HepG2 (cell line): ENCODE measurements around the gene FXYD6. TPM values are rescaled to one million over a fixed set of nuclear protein-coding genes. Genes with fewer than 3 reads are reported as not detected.

Experiments
- ATAC-seq: fragments of 200-7000 bp; cut with Tn5 transposase; 3 replicates; pipeline ENCODE4 v1.9.1; 2020; ENCODE audit warnings: mild to moderate bottlenecking, moderate library complexity
- BruUV-seq: library from RNA; stranded (reverse); fragments of 400-500 nt; replicated peaks from 2 replicates; lab custom pipeline; 2021; lab: Mats Ljungman, UMichigan
- CTCF ChIA-PET: fragments of 300-600 bp; formaldehyde crosslinking; extraction: SDS; loops from one replicate; lab custom pipeline; 2021; ENCODE audit warnings: low total read pairs, inconsistent platforms, low intra/inter-chr PET ratio; lab: Yijun Ruan, JAX
- POLR2A ChIA-PET: fragments of 350-600 bp; sonication (Branson Sonifier 250); formaldehyde crosslinking; loops from one replicate; lab custom pipeline; 2020; ENCODE audit warnings: antibody characterized with exemption, inconsistent platforms; lab: Yijun Ruan, JAX
- DNase-seq: peaks from one replicate; pipeline ENCODE4 v3.0.0-alpha.2; 2015; ENCODE audit warnings: low spot score
- FAIRE-seq: peaks from 3 replicates; lab custom pipeline; 2011; peaks lifted over from hg19 to GRCh38; lab: Jason Lieb, UNC
- H2AFZ ChIP-seq: one replicate; pipeline ENCODE4 v1.6.1; 2011; ENCODE audit warnings: low read length, inconsistent platforms
- H3K27ac ChIP-seq: fragments of 300-600 bp; 3 replicates; pipeline ENCODE4 v1.8.0; 2011; ENCODE audit warnings: mixed run types, mild to moderate bottlenecking, mixed read lengths, low read length, inconsistent platforms; ENCODE audit not compliant: insufficient read depth; ENCODE audit errors: extremely low read length
- H3K27me3 ChIP-seq, 2 experiments: fragments of 200-600 bp in 1 of 2; 2 replicates in 1 of 2; 3 replicates in 1 of 2; pipeline versions ENCODE4 v1.6.0 to v1.8.0; 2011; ENCODE audit warnings: low read length in 2 of 2, mild to moderate bottlenecking in 2 of 2, moderate library complexity in 2 of 2, inconsistent platforms in 1 of 2; ENCODE audit not compliant: insufficient read depth in 2 of 2, control insufficient read depth in 1 of 2
- H3K36me3 ChIP-seq, 2 experiments: fragments of 200-600 bp in 1 of 2; replicated peaks in 1 of 2; 2 replicates in 1 of 2; 3 replicates in 1 of 2; pipeline versions ENCODE4 v1.5.1 to v1.8.0; 2011; ENCODE audit warnings: low read length in 2 of 2, inconsistent platforms in 1 of 2; ENCODE audit not compliant: insufficient read depth in 2 of 2, control insufficient read depth in 1 of 2
- H3K4me1 ChIP-seq: 2 replicates; pipeline ENCODE4 v1.5.1; 2012; ENCODE audit warnings: low read length, inconsistent platforms; ENCODE audit not compliant: insufficient read depth
- H3K4me2 ChIP-seq: 2 replicates; pipeline ENCODE4 v1.6.0; 2011; ENCODE audit warnings: low read depth, low read length, inconsistent platforms
- H3K4me3 ChIP-seq, 3 experiments: fragments of 200-600 bp in 1 of 3; sonication (generic), shearing (Covaris generic) in 1 of 3; replicated peaks in 1 of 3; 2 replicates each; pipeline ENCODE4 v1.5.1; 2011 to 2016; ENCODE audit warnings: low read length in 3 of 3, inconsistent platforms in 2 of 3, low read depth in 2 of 3, mild to moderate bottlenecking in 2 of 3, control low read depth in 1 of 3, mixed read lengths in 1 of 3; ENCODE audit not compliant: insufficient read depth in 1 of 3
- H3K79me2 ChIP-seq: one replicate; pipeline ENCODE4 v1.6.1; 2011; ENCODE audit warnings: low read length, inconsistent platforms; ENCODE audit not compliant: insufficient read depth
- H3K9ac ChIP-seq: 2 replicates; pipeline ENCODE4 v1.6.0; 2011; ENCODE audit warnings: mild to moderate bottlenecking, low read depth, low read length, inconsistent platforms; ENCODE audit not compliant: insufficient read depth
- H3K9me3 ChIP-seq: 2 replicates; pipeline ENCODE4 v1.5.1; 2012; ENCODE audit warnings: mild to moderate bottlenecking, low read length
- H4K20me1 ChIP-seq: 2 replicates; pipeline ENCODE4 v1.6.0; 2011; ENCODE audit warnings: inconsistent platforms, mild to moderate bottlenecking, low read length, moderate library complexity; ENCODE audit not compliant: insufficient read depth
- ATF3 ChIP-seq: sonication (generic); formaldehyde crosslinking; IDR thresholded peaks from 2 replicates; pipeline ENCODE4 v1.4.0; 2020; ENCODE audit warnings: missing genetic modification reagents
- CBFB ChIP-seq: sonication (generic); formaldehyde crosslinking; IDR thresholded peaks from 2 replicates; pipeline ENCODE4 v1.4.0; 2020; ENCODE audit warnings: missing genetic modification reagents
- EP300 ChIP-seq, 3 experiments: sonication (generic) in 1 of 3; formaldehyde crosslinking in 1 of 3; IDR thresholded peaks; 2 replicates each; pipeline versions ENCODE4 v1.5.1 to v1.6.1; 2011 to 2020; ENCODE audit warnings: low read depth in 2 of 3, low read length in 2 of 3, borderline replicate concordance in 1 of 3, improper control_type of control experiment in 1 of 3, mild to moderate bottlenecking in 1 of 3, missing genetic modification reagents in 1 of 3, moderate library complexity in 1 of 3
- FOSL1 ChIP-seq: sonication (generic); formaldehyde crosslinking; IDR thresholded peaks from 2 replicates; pipeline ENCODE4 v1.9.0; 2021; ENCODE audit warnings: missing genetic modification reagents, borderline replicate concordance
- FOSL2 ChIP-seq: sonication (generic); formaldehyde crosslinking; IDR thresholded peaks from 2 replicates; pipeline ENCODE4 v1.4.0; 2020; ENCODE audit warnings: missing genetic modification reagents
- GATAD2A ChIP-seq: IDR thresholded peaks from 2 replicates; pipeline ENCODE4 v1.6.1; 2016
- ISL2 ChIP-seq: sonication (generic); formaldehyde crosslinking; IDR thresholded peaks from 2 replicates; pipeline ENCODE4 v1.5.0; 2020; ENCODE audit warnings: missing genetic modification reagents
- JUND ChIP-seq: sonication (generic); formaldehyde crosslinking; IDR thresholded peaks from 2 replicates; pipeline ENCODE4 v1.8.0; 2022; ENCODE audit warnings: mild to moderate bottlenecking, missing genetic modification reagents
- KMT2A ChIP-seq: sonication (generic); formaldehyde crosslinking; IDR thresholded peaks from 2 replicates; pipeline ENCODE4 v1.4.0; 2020; ENCODE audit warnings: missing genetic modification reagents
- NR2F6 ChIP-seq, 2 experiments: IDR thresholded peaks; 2 replicates each; pipeline ENCODE4 v1.6.1; 2016; ENCODE audit warnings: antibody characterized with exemption in 1 of 2, mild to moderate bottlenecking in 1 of 2
- TFAP4 ChIP-seq: sonication (generic); IDR thresholded peaks from 2 replicates; pipeline ENCODE4 v1.6.1; 2016; ENCODE audit warnings: low read depth, borderline replicate concordance
- XRCC5 ChIP-seq: fragments of 200-400 bp; formaldehyde crosslinking; optimal IDR thresholded peaks from 2 replicates; pipeline ENCODE3; 2017; ENCODE audit warnings: mild to moderate bottlenecking, low read length
- ZBTB7A ChIP-seq: sonication (generic); formaldehyde crosslinking; IDR thresholded peaks from 2 replicates; pipeline ENCODE4 v1.8.0; 2022; ENCODE audit warnings: mild to moderate bottlenecking, missing genetic modification reagents
- ZNF263 ChIP-seq: sonication (generic); formaldehyde crosslinking; IDR thresholded peaks from 2 replicates; pipeline ENCODE4 v1.4.0; 2020; ENCODE audit warnings: missing genetic modification reagents
- ZNF446 ChIP-seq: sonication (generic); formaldehyde crosslinking; IDR thresholded peaks from 2 replicates; pipeline ENCODE4 v1.5.0; 2020; ENCODE audit warnings: mild to moderate bottlenecking, missing genetic modification reagents
- ZNF549 ChIP-seq: sonication (generic); formaldehyde crosslinking; IDR thresholded peaks from 2 replicates; pipeline ENCODE4 v1.5.0; 2020; ENCODE audit warnings: missing genetic modification reagents
- ZXDC ChIP-seq: sonication (generic); formaldehyde crosslinking; IDR thresholded peaks from 2 replicates; pipeline ENCODE4 v1.5.0; 2020; ENCODE audit warnings: mild to moderate bottlenecking, missing genetic modification reagents
- WGBS: methylation state at CpG from one replicate; pipeline ENCODE4 v1.1.6; 2017; ENCODE audit warnings: low lambda C conversion rate; 5-methylcytosine and 5-hydroxymethylcytosine counted together
- in situ Hi-C: cut with HindIII; loops from 2 replicates; pipeline ENCODE4 v1.10.0; 2017; ENCODE audit warnings: low pct_unique_long_range_greater_than_20kb; ENCODE audit not compliant: extremely low pct_ligation_motif_present
- intact Hi-C: fragments of 100-400 bp; cut with micrococcal nuclease; formaldehyde crosslinking; loops from one replicate; pipeline ENCODE4 v1.10.0; 2022; ENCODE audit not compliant: unreplicated experiment
- polyA plus RNA-seq, 8 experiments: library from polyadenylated mRNA; depleted of rRNA in 3 of 8; stranded (reverse) in 7 of 8; unstranded in 1 of 8; fragments of >200 nt; fragmentation: Illumina TruSeq in 4 of 8; extraction: Trizol in 4 of 8; gene quantifications; 2 replicates each; pipeline versions ENCODE4 v1.2.1 to v1.2.3, GENCODE V29; 2011 to 2016; ENCODE audit warnings: low read depth in 4 of 8, missing spikeins in 1 of 8, mixed read lengths in 1 of 8; ENCODE audit not compliant: insufficient read depth in 1 of 8
- total RNA-seq, 5 experiments: library from RNA; depleted of rRNA; stranded (reverse); fragments of >200 nt; fragmentation: Illumina TruSeq; extraction: Trizol; gene quantifications; 2 replicates each; pipeline ENCODE4 v1.2.3, GENCODE V29; 2016; ENCODE audit warnings: low read depth in 1 of 5

FXYD6 gene
- total and polyA plus RNA-seq, 2 of the 13 experiments (the other 11 are each of a cell fraction or from before 2014, with no cell fraction given): not detected

DNA sequence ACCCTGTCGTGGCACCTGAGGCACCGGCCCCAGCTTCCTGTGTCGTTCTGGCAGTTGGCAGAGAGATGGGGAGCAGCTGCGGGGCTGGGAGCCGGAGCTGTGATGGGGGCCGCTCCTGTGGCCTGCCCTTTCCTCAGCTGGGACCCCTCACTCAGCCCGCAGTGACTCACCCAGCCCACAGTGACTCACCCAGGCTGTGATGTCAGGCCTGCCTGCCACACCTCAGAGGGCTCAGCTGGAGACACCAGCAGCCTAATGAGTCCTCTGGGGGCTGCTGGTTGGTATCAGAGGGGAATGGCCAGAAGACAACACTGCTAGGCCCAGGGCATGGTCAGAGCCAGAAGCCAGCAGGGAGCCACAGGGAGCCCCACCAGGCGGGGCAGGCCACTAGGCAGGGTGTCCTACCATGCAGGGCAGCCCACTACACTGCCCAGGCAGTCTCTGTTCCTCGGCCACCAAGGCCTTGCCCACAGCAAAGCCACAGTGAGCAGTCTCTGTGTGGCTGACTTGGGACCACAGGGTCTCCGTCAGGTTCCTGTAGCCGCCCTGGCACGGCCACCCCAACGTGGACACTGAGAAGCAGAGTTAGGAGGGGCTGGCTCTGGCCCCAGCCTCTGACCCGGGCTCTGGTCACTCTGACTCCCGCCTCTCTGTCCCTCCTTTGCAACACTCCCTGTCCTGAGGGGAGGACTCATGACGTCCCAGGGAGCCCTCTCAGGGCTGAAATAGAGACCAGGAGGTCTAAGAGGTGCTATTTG lies 47.7 kb downstream of the FXYD6 start:
- H3K4me1 ChIP-seq: peaks cover 88% of the 10 kb centered on the region
- H3K36me3 ChIP-seq: no peaks in the 10 kb centered on the region
- H3K9ac ChIP-seq: no peak overlapping the region
- no peak overlapping the region for H2AFZ ChIP-seq
- no peaks in the 10 kb centered on the region for H4K20me1 ChIP-seq
- no peak for FAIRE-seq
- peak overlapping the region; percentile 40 for H3K4me2 ChIP-seq
- 30% methylated on average over 2 of the region's 16 CpGs for WGBS
- DNase-seq: no peak
- peaks cover 4 to 26% of the 10 kb centered on the region in 2 experiments; a peak in 4 of 5 replicates for H3K27me3 ChIP-seq
- TF ChIP-seq NR2F6 (IDR thresholded peaks at IDR 0.05) (no peak), NR2F6 (CRISPR knock-in tag; IDR thresholded peaks at IDR 0.05) (no peak), FOSL1 (CRISPR knock-in tag) (0 out of 2 replicates have a peak, but pooled peaks have one; percentile 29), FOSL2 (CRISPR knock-in tag) (peak; percentile 93), JUND (CRISPR knock-in tag) (peak; percentile 66; the same call in 1 of the 2 replicates), ZBTB7A (0 out of 2 replicates have a peak, but pooled peaks have one; percentile 42), GATAD2A (CRISPR knock-in tag) (no peak), ISL2 (CRISPR knock-in tag) (no peak), EP300 (IDR thresholded peaks at IDR 0.05; ENCODE audit: low read depth in 2 of 2, low read length in 2 of 2) (peak in 1 of 2 experiments; percentile 8; a peak in 1 of 4 replicates), EP300 (CRISPR knock-in tag; IDR thresholded peaks at IDR 0.05; ENCODE audit: borderline replicate concordance) (no peak), CBFB (CRISPR knock-in tag) (no peak), ZNF446 (no peak), ATF3 (peak; percentile 68; the same call in 1 of the 2 replicates), KMT2A (CRISPR knock-in tag) (no peak), ZXDC (CRISPR knock-in tag) (no peak), ZNF263 (CRISPR knock-in tag) (peak; percentile 54), TFAP4 (peak; percentile 51; the same call in 1 of the 2 replicates), ZNF549 (CRISPR knock-in tag) (no peak), XRCC5 (peak; percentile 16)
- POLR2A ChIA-PET: interaction anchor here (2.2 kb wide), 1 partner anchor 12 kb away, joined by 5 read pairs; no protein-coding TSS in a partner anchor
- ATAC-seq: peak; percentile 17
- intact Hi-C loops: no loop called here
- H3K79me2 ChIP-seq: peaks cover 4% of the 10 kb centered on the region
- BruUV-seq: no TSS peak
- no peak overlapping the region for H3K27ac ChIP-seq
- CTCF ChIA-PET: no interaction called here
- in situ Hi-C loops: no loop called here
- H3K4me3 ChIP-seq: no peak overlapping the region; a peak in 1 of 6 replicates
- no peaks in the 10 kb centered on the region for H3K9me3 ChIP-seq
